H9 (cell line): ENCODE measurements around the gene KRTDAP. TPM values are rescaled to one million over a fixed set of nuclear protein-coding genes. Genes with fewer than 3 reads are reported as not detected.
"Not testable (repeated sequence)": the region's sequence is repeated elsewhere in the genome, so short reads cannot be mapped to it uniquely, and the experiment has no call there.

Experiments used
- DNase-seq: peaks from one replicate; pipeline ENCODE4 v3.0.0-alpha.2; 2017
- H2AFZ ChIP-seq: one replicate; pipeline ENCODE4 v1.6.1; 2013; ENCODE audit warnings: mild to moderate bottlenecking, low read length, control low read depth, moderate library complexity
- H2AK5ac ChIP-seq: 2 replicates; pipeline ENCODE4 v1.6.1; 2013; ENCODE audit warnings: low read length, control low read depth, mixed read lengths; ENCODE audit not compliant: insufficient read length
- H2BK120ac ChIP-seq: one replicate; pipeline ENCODE4 v1.6.1; 2013; ENCODE audit warnings: low read depth, mild to moderate bottlenecking, low read length, control low read depth, inconsistent platforms; ENCODE audit not compliant: poor library complexity, severe bottlenecking
- H2BK12ac ChIP-seq: 2 replicates; pipeline ENCODE4 v1.6.1; 2013; ENCODE audit warnings: low read length, control low read depth, mixed read lengths, low read depth; ENCODE audit not compliant: insufficient read length
- H2BK15ac ChIP-seq: 2 replicates; pipeline ENCODE4 v1.6.1; 2013; ENCODE audit warnings: low read depth, low read length, control low read depth
- H2BK20ac ChIP-seq: one replicate; pipeline ENCODE4 v1.6.1; 2013; ENCODE audit warnings: low read depth, mild to moderate bottlenecking, low read length, control low read depth, inconsistent platforms; ENCODE audit not compliant: poor library complexity, severe bottlenecking
- H2BK5ac ChIP-seq: 2 replicates; pipeline ENCODE4 v1.6.1; 2013; ENCODE audit warnings: low read length, control low read depth, mixed read lengths; ENCODE audit not compliant: insufficient read length
- H3K14ac ChIP-seq: 2 replicates; pipeline ENCODE4 v1.6.1; 2013; ENCODE audit warnings: low read length, control low read depth; ENCODE audit not compliant: insufficient read depth
- H3K18ac ChIP-seq: 2 replicates; pipeline ENCODE4 v1.6.1; 2013; ENCODE audit warnings: low read depth, mild to moderate bottlenecking, mixed read lengths, low read length, control low read depth; ENCODE audit not compliant: insufficient read length
- H3K23ac ChIP-seq: 2 replicates; pipeline ENCODE4 v1.6.1; 2013; ENCODE audit warnings: low read length, control low read depth, mixed read lengths, low read depth; ENCODE audit not compliant: insufficient read length
- H3K23me2 ChIP-seq: 2 replicates; pipeline ENCODE4 v1.6.1; 2013; ENCODE audit warnings: low read depth, mild to moderate bottlenecking, mixed read lengths, low read length, control low read depth; ENCODE audit not compliant: insufficient read length, poor library complexity, severe bottlenecking
- H3K27ac ChIP-seq: 2 replicates; pipeline ENCODE4 v1.5.1; 2013; ENCODE audit warnings: low read length, control low read depth, mixed read lengths, low read depth; ENCODE audit not compliant: insufficient read length
- H3K27me3 ChIP-seq: 2 replicates; pipeline ENCODE4 v1.6.1; 2013; ENCODE audit warnings: low read length, control low read depth, inconsistent platforms; ENCODE audit not compliant: insufficient read depth
- H3K4ac ChIP-seq: 2 replicates; pipeline ENCODE4 v1.6.1; 2013; ENCODE audit warnings: low read depth, mild to moderate bottlenecking, control low read depth, inconsistent platforms, low read length, moderate library complexity
- H3K4me1 ChIP-seq: 2 replicates; pipeline ENCODE4 v1.6.1; 2013; ENCODE audit warnings: low read length, control low read depth, inconsistent platforms; ENCODE audit not compliant: insufficient read depth
- H3K4me2 ChIP-seq: 2 replicates; pipeline ENCODE4 v1.6.1; 2013; ENCODE audit warnings: low read length, control low read depth, mixed read lengths; ENCODE audit not compliant: insufficient read length, insufficient read depth
- H3K56ac ChIP-seq: 2 replicates; pipeline ENCODE4 v1.6.1; 2013; ENCODE audit warnings: low read depth, mild to moderate bottlenecking, mixed read lengths, low read length, control low read depth; ENCODE audit not compliant: insufficient read length
- H3K79me1 ChIP-seq: 2 replicates; pipeline ENCODE4 v1.6.1; 2013; ENCODE audit warnings: low read depth, mild to moderate bottlenecking, moderate library complexity, low read length, control low read depth, inconsistent platforms; ENCODE audit not compliant: insufficient read depth, poor library complexity, severe bottlenecking
- H3K79me2 ChIP-seq: 2 replicates; pipeline ENCODE4 v1.6.1; 2013; ENCODE audit warnings: low read length, control low read depth, inconsistent platforms; ENCODE audit not compliant: insufficient read depth
- H3K9ac ChIP-seq: 2 replicates; pipeline ENCODE4 v1.6.1; 2013; ENCODE audit warnings: low read length, control low read depth, mixed read lengths; ENCODE audit not compliant: insufficient read length; ENCODE audit errors: extremely low read depth
- H3K9me3 ChIP-seq: one replicate; pipeline ENCODE4 v1.6.1; 2013; ENCODE audit warnings: low read depth, low read length, inconsistent platforms; ENCODE audit not compliant: control insufficient read depth
- H3T11ph ChIP-seq: one replicate; pipeline ENCODE4 v1.6.1; 2013; ENCODE audit warnings: mild to moderate bottlenecking, low read length, control low read depth, inconsistent platforms
- H4K20me1 ChIP-seq: one replicate; pipeline ENCODE4 v1.6.1; 2013; ENCODE audit not compliant: control insufficient read depth, insufficient read length, insufficient read depth
- H4K5ac ChIP-seq: 2 replicates; pipeline ENCODE4 v1.6.1; 2013; ENCODE audit warnings: low read depth, mild to moderate bottlenecking, mixed read lengths, low read length, control low read depth; ENCODE audit not compliant: insufficient read length
- H4K8ac ChIP-seq: replicated peaks from 2 replicates; pipeline ENCODE4 v1.6.1; 2013; ENCODE audit warnings: low read length, control low read depth, mixed read lengths, low read depth; ENCODE audit not compliant: insufficient read length
- H4K91ac ChIP-seq: 2 replicates; pipeline ENCODE4 v1.6.1; 2013; ENCODE audit warnings: low read depth, mild to moderate bottlenecking, moderate library complexity, mixed read lengths, low read length, control low read depth; ENCODE audit not compliant: insufficient read length
- H3K27ac Mint-ChIP-seq, 3 experiments: 2 replicates in 2 of 3; 3 replicates in 1 of 3; pipeline ENCODE4 v1.8.0; 2020 to 2021; ENCODE audit warnings: mixed read lengths in 3 of 3, mild to moderate bottlenecking in 1 of 3, moderate library complexity in 1 of 3
- H3K27me3 Mint-ChIP-seq: 2 replicates; pipeline ENCODE4 v1.8.0; 2021; ENCODE audit warnings: low read depth, mild to moderate bottlenecking, moderate library complexity, mixed read lengths
- H3K36me3 Mint-ChIP-seq, 3 experiments: 2 replicates in 2 of 3; 3 replicates in 1 of 3; pipeline ENCODE4 v1.8.0; 2020 to 2021; ENCODE audit warnings: low read depth in 3 of 3, mixed read lengths in 3 of 3; ENCODE audit not compliant: insufficient read depth in 1 of 3
- H3K4me1 Mint-ChIP-seq, 2 experiments: 2 replicates each; pipeline ENCODE4 v1.8.0; 2020; ENCODE audit warnings: mixed read lengths in 2 of 2
- H3K4me3 Mint-ChIP-seq, 2 experiments: 2 replicates in 1 of 2; 3 replicates in 1 of 2; pipeline ENCODE4 v1.8.0; 2020 to 2021; ENCODE audit warnings: mild to moderate bottlenecking in 2 of 2, mixed read lengths in 2 of 2, moderate library complexity in 1 of 2
- H3K9me3 Mint-ChIP-seq, 2 experiments: 2 replicates in 1 of 2; 3 replicates in 1 of 2; pipeline ENCODE4 v1.8.0; 2020; ENCODE audit warnings: mild to moderate bottlenecking in 2 of 2, mixed read lengths in 2 of 2, moderate library complexity in 1 of 2
- WGBS: extraction: QIAGEN DNeasy Blood & Tissue Kit; methylation state at CpG from one replicate; pipeline ENCODE4 v1.1.7; 2013; ENCODE audit warnings: missing lambda C conversion rate, low lambda C conversion rate, mixed read lengths; ENCODE audit not compliant: insufficient read length; ENCODE audit errors: extremely low coverage; 5-methylcytosine and 5-hydroxymethylcytosine counted together
- total RNA-seq: library from RNA; stranded (reverse); gene quantifications from 2 replicates; pipeline ENCODE4 v1.2.1, GENCODE V29; 2021
- TF ChIP-seq, protein P1 (sequence below): fragments of 200-600 bp; sonication (generic); conservative IDR thresholded peaks from 3 replicates; pipeline ENCODE4 v1.8.0; 2021; ENCODE audit warnings: antibody characterized with exemption, mild to moderate bottlenecking

KRTDAP gene
- total RNA-seq, 1 experiment from 2014 or later: 0.87 TPM

DNA sequence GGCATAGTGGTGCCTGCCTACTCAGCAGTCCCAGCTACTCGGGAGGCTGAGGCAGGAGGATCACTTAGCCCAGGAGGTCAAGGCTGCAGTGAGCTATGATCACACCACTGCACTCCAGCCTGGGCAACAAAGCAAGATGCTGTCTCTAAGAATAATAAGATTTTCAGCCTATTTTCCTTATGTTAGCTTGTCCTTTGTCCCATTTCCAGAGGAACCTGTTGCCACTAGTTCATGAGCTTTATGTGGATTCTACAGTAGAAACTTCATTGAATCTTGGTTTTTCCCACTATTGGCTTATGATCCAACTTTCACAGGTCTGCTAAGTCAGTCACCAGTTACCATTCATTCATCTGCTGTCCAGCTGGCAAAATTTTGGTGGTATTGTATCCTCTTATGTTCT lies 24.0 kb downstream of the KRTDAP start:
- Histone ChIP-seq H3K23ac (no peak overlapping the region), H2AFZ (no peak overlapping the region), H2AK5ac (no peak overlapping the region), H3K4ac (no peak overlapping the region), H4K91ac (no peak overlapping the region), H2BK5ac (no peak overlapping the region), H3K4me1 (no peaks in the 10 kb centered on the region), H3K56ac (no peak overlapping the region), H4K5ac (no peak overlapping the region), H4K8ac (no peak overlapping the region), H3K79me1 (no peaks in the 10 kb centered on the region), H2BK20ac (no peak overlapping the region), H4K20me1 (no peaks in the 10 kb centered on the region), H3K79me2 (no peaks in the 10 kb centered on the region), H2BK120ac (no peak overlapping the region), H2BK12ac (no peak overlapping the region), H3K18ac (no peak overlapping the region), H3K14ac (no peak overlapping the region), H3K27ac (no peak overlapping the region), H3K23me2 (no peaks in the 10 kb centered on the region), H3K4me2 (no peak overlapping the region), H3T11ph (no peak overlapping the region), H3K9ac (no peak overlapping the region), H3K9me3 (no peaks in the 10 kb centered on the region), H3K27me3 (no peaks in the 10 kb centered on the region), H2BK15ac (no peak overlapping the region)
- H3K27ac Mint-ChIP-seq: no peak overlapping the region
- no peak for DNase-seq
- H3K4me1 Mint-ChIP-seq: peaks cover 11 to 12% of the 10 kb centered on the region in 2 experiments
- no CpG with 5 or more reads among the region's 1 CpG for WGBS
- no peaks in the 10 kb centered on the region for H3K36me3 Mint-ChIP-seq
- no peaks in the 10 kb centered on the region for H3K9me3 Mint-ChIP-seq
- TF ChIP-seq, protein P1, sequence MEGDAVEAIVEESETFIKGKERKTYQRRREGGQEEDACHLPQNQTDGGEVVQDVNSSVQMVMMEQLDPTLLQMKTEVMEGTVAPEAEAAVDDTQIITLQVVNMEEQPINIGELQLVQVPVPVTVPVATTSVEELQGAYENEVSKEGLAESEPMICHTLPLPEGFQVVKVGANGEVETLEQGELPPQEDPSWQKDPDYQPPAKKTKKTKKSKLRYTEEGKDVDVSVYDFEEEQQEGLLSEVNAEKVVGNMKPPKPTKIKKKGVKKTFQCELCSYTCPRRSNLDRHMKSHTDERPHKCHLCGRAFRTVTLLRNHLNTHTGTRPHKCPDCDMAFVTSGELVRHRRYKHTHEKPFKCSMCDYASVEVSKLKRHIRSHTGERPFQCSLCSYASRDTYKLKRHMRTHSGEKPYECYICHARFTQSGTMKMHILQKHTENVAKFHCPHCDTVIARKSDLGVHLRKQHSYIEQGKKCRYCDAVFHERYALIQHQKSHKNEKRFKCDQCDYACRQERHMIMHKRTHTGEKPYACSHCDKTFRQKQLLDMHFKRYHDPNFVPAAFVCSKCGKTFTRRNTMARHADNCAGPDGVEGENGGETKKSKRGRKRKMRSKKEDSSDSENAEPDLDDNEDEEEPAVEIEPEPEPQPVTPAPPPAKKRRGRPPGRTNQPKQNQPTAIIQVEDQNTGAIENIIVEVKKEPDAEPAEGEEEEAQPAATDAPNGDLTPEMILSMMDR: no peak
- no peak overlapping the region for H3K4me3 Mint-ChIP-seq
- peaks cover 5% of the 10 kb centered on the region for H3K27me3 Mint-ChIP-seq

DNA sequence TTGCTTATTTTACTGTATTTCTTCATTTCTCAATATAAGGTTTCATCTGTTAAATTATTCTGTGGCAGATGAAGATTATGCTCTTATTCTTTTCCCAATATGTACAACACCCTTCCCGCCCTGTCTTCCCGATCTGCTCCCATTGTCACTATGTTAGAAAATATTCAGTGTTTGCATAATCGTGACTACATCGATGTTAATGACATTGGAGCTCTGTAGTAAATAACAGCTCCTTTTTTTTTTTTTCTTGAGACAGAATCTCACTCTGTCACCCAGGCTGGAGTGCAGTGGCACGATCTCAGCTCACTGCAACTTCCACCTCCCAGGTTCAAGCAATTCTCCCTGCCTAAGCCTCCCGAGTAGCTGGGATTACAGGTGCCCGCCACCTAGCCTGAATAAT lies 27.3 kb downstream of the KRTDAP start:
- WGBS: no CpG with 5 or more reads among the region's 7 CpGs
- not testable (repeated sequence) for H3K4me3 Mint-ChIP-seq, H3K56ac ChIP-seq, H3K14ac ChIP-seq, H2BK12ac ChIP-seq, H3K27ac ChIP-seq, H3K18ac ChIP-seq, H2BK120ac ChIP-seq, H2BK20ac ChIP-seq, DNase-seq, H3K36me3 Mint-ChIP-seq, H2AK5ac ChIP-seq, H4K20me1 ChIP-seq, H3K79me2 ChIP-seq, H2AFZ ChIP-seq, H2BK5ac ChIP-seq, H4K8ac ChIP-seq, H4K5ac ChIP-seq, H3K9ac ChIP-seq, H3K4ac ChIP-seq, H3K79me1 ChIP-seq, H3K27ac Mint-ChIP-seq, H3K27me3 Mint-ChIP-seq, H2BK15ac ChIP-seq, H3K23ac ChIP-seq, H3K27me3 ChIP-seq, H3T11ph ChIP-seq, H3K4me2 ChIP-seq, H3K4me1 ChIP-seq, H3K9me3 Mint-ChIP-seq, H4K91ac ChIP-seq, H3K9me3 ChIP-seq, H3K23me2 ChIP-seq
- H3K4me1 Mint-ChIP-seq: peaks cover 0 to 11% of the 10 kb centered on the region in 2 experiments; a peak in 3 of 4 replicates
